GM12872 (cell line): Measurements from ENCODE around the gene REXO1.

Experiments used
- TF ChIP-seq, protein P1 (sequence below): IDR thresholded peaks from 3 replicates; pipeline ENCODE4 v1.5.1; 2011; ENCODE audit warnings: low read depth, mild to moderate bottlenecking, low read length, moderate library complexity; ENCODE audit not compliant: insufficient read depth

The REXO1 gene

GRCh38 chr19:1884719-1885334 lies 36.5 kb upstream of the REXO1 start:
- TF ChIP-seq, protein P1, sequence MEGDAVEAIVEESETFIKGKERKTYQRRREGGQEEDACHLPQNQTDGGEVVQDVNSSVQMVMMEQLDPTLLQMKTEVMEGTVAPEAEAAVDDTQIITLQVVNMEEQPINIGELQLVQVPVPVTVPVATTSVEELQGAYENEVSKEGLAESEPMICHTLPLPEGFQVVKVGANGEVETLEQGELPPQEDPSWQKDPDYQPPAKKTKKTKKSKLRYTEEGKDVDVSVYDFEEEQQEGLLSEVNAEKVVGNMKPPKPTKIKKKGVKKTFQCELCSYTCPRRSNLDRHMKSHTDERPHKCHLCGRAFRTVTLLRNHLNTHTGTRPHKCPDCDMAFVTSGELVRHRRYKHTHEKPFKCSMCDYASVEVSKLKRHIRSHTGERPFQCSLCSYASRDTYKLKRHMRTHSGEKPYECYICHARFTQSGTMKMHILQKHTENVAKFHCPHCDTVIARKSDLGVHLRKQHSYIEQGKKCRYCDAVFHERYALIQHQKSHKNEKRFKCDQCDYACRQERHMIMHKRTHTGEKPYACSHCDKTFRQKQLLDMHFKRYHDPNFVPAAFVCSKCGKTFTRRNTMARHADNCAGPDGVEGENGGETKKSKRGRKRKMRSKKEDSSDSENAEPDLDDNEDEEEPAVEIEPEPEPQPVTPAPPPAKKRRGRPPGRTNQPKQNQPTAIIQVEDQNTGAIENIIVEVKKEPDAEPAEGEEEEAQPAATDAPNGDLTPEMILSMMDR, result no peak

DNA sequence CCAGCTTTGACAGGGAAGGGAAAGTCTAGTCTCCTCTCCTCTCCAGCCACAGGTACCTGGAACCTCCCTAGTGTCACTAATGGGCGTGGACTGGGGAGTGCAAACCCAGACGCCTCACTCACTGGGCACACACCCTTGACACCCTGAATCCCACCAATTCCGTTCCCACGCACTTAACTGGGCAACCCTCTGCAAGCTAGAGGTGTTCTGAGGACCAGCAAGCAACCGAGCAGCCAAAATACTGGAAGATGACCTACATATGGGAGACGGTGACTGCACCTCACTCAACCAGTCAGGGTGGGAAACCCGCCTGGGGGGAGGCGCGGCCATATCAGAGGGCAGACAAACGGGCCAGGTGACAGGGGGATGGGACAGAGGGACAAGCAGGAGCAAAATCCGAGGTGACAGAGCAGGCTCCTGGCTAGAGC lies 36.0 kb upstream of the REXO1 start:
- TF ChIP-seq, protein P1, result no peak

GRCh38 chr19:1883784-1884183 lies 35.5 kb upstream of the REXO1 start:
- TF ChIP-seq, protein P1, result no peak

- TF ChIP-seq, protein P1, result no peak
Measured at GRCh38 chr19:1882786-1883692, 34.8 kb upstream of the REXO1 start.

DNA sequence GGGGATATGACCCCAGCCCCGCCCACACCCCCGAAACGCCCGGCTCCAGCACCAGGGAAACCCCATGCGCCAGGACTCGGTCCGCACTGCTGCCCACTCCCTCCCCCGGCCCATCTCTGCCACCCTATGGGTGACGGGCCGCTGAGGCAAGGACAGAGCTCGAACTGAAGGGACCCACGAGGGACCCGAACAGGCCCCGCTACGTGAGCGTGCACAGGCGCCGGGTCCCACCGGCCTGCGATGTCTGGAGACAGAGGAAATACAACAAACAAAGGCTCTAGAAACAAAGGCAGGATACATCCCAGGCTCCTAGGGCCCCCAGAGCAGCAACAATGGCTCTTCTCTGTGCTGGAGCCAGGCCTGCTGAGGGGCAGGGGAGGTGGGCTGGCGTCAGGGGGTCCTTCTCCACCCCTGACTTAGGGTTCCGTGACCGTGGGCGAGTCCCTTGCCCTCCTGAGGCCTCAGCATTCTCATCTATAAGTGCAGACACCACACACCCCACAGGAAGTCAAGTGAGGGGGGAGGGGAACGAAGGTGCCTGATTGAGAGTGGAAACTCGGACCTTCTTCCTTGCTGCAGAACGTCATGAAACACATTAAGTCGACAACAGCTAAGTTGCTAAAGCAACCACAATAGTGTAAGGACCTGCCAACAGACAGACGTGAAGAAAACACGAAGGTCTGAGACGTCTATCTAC lies 34.0 kb upstream of the REXO1 start:
- TF ChIP-seq, protein P1, result no peak

GRCh38 chr19:1880611-1881392 lies 32.5 kb upstream of the REXO1 start:
- TF ChIP-seq, protein P1, result no peak
